Activated T-cell treated with anti-CD3 and anti-CD28 coated beads, Interleukin-2, amount 50 U/mL, for 48 hours (primary cell): ENCODE measurements around the gene FBXL19.
"Not testable (repeated sequence)": the region's sequence is repeated elsewhere in the genome, so short reads cannot be mapped to it uniquely, and the experiment has no call there.

Source experiments
- DNase-seq, 2 experiments: peaks; one replicate each; pipeline ENCODE4 v3.0.0-alpha.2; 2020

Gene FBXL19

DNA sequence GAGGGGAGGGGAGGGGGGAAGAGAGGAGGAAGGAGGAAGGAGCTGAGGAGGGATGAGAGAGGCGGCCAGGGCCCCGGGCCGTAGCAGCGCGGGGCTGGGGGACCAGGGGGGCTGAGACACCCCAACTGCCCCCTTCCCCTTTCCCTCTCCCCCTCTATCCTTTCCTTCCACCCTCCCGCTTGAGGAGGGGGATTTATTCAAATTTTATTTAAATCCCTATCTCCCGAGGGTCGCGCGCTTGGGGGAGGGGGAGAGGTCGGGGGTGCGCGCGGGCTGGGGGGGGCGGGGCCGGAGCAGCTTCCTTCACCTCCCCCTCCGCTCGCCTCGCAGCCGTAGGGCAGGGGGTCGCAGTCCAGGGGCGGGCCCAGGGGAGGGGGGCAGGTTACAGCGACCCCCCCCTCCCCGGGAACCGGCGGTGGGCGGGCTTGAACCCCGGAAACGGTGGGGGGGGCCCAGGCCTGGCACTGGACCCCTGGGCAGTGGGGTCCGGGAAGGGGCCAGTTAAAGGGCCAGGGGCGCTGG, at the start of gene FBXL19:
TSS of gene FBXL19 (plus strand) at position 19 of the 522 bp plus-strand sequence. CDS start 2,183 bp downstream, outside the sequence.
- DNase-seq: no peak

DNA sequence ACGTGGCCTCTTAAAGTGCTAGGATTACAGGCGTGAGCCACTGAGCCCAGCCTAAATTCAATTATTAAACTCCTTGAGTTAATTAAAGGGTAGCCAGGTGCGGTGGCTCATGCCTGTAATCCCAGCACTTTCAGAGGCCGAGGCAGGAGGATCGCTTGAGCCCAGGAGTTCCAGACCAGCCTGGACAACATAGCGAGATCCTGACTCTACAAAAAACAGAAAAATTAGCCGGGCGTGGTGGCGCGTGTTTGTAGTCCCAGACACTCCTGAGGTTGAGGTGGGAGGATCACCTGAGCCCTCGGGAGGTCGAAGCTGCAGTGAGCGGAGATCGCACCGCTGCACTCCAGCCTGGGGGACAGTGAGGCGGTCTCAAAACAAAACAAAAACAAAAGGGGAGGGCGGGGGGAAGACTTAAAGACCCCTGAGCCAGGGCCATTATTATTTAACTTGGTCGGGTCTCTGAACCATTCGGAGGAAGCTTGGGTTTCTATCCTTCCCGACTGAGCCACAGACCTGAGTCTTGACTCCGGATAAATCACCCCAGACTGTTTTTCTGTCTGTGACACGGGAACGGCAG, 49.0 kb upstream of the FBXL19 start:
- DNase-seq: peak in 1 of 2 experiments; percentile 32

DNA sequence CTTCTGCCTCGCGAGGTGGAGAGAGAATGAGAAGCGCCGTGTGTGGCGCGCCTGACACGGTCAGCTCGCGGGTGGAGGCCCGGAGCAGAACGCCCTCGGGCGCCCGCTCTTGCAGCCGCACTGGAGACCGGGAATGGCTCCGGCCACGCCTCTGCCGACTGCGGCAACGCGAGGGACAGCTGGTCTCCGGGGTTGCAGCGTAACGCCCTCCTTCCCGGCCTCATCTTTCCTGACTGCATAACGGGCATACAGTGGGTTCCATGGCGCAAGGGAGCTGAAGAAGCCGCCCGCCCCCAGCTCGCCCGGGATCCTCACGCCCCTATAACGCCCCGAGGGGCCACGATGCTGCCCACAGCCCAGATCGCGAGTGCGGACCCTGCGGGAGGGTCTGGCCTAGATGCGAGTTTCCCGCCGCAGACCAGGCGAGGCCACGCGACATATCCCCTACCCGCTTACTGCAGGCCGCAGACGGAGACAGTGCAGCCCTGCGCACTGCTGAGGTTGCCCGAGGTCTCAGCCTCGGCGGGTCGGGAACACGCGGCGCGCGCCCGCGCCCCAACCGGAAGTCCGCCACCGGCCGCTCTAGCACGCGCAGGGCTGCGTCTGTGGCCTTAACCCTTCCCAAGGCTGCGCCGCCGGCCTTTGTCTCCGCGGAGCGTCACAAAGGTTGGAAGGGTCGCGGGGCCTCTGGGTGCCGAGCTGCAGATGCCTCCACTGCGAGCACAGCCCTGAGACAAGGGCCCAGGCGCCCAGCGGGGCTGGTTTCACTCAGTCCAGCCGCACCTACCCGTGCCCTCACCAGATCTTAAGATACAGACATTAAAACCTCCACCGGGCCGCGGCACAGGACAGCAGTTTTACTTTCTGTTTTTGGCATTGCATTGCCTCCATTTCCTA, 48.3 kb upstream of the FBXL19 start:
- peak; percentile 91 to 95 for DNase-seq

DNA sequence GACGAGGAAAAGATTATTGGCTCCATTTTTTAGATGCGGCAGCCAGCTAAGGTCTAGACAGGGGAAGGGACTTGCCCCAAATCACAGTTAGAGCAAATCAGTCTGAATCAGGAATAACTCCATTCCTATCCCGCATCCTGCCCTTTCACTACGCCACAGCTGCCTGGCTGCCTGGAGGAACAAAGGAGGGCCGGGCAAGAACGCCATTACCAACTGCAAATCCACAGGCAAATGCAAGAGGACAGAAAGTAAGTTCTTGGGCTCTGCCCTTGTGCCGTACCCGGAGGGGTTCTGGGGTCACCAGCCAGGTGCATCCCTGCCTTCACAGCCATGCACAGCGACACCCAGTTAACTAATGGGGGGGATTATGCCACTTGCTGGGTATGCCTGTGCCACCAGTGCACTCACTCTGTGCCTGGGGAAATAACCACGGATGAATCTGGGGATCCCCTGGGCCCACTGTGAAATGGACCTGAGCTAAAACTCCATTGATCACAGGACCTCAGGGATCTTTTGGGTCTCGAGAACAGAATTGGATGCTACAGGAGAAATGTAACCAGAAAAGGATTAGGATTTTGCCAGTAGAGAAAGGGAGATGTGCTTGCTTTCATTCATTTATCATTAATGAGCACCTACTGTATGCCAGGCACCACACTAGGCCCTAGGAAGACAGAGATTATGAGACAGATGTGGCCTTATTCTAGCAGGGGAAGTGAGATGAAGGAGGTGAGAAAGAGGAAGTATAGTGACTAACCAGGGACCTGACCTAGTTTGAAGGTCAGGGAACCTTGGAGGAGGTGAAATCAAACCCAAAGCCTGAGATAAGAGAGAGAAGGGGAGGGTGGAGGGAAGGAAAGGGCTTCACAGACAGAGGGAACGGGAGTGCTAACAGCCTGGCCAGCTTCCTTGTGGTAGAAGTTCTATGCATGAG, 47.2 kb upstream of the FBXL19 start:
- DNase-seq: peak; percentile 49 to 56

DNA sequence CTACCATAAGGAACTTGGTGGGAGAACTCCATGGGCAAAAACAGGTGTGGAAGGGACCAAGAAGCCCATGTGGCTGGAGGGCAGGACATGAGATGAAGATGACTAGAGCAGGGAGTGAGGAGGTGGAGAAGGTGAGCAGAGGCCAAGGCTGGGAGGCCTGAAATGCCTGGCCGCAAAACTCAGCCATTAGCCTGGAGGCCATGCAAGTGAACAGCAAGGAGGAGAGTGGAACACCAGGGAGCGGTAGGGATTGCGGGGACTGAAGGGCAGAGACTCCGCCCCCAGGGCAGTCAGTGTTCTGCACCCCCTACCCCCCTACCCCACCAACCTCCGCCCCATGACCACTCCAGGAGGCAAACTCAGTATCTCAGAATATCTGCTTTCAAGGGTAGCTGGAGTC, 46.5 kb upstream of the FBXL19 start:
- DNase-seq: no peak

- no peak for DNase-seq
Observed at GRCh38 chr16:30882429-30883310, 40.7 kb upstream of the FBXL19 start.

GRCh38 chr16:30884760-30885159, 38.6 kb upstream of the FBXL19 start:
- no peak for DNase-seq

GRCh38 chr16:30885196-30885595, 38.2 kb upstream of the FBXL19 start:
- DNase-seq: no peak

DNA sequence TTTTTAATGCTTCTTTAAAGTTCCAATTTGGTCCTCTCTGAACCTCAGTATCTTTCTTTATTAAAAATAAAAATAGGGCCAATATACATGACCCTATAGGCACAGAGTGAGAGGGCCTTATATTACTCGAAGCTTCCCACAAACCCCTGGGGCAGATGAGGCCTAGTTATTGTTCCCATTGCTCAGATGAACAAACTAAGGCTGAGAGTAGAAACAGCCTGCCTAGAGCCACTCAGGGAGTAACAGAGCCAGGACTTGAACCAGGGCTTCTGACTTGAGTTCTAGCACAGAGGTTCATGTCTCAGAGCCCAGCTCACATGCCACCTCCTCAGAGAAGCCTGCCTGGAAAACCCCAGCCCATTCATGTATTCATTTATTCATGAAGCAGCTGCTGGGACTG, 37.2 kb upstream of the FBXL19 start:
- no peak for DNase-seq

DNA sequence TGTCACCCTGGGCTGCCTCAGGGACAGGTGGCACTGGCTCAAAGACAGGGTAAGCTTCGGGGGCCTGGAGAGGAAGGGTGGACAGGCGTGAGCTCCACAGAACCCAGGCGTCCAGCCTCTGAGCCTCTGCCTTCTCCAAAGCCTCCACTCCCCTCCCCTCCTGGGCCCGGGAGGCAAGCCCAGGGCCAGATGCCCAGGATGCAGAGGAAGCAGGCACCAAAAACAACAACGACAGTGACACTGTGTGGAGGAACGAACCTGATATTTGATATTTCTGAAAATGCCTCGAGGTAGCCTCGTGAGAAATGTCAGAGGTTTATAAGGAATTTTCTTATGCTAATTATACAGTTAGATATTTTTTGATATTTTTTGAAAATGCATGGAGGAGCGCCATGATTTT, 35.4 kb upstream of the FBXL19 start:
- DNase-seq: no peak

DNA sequence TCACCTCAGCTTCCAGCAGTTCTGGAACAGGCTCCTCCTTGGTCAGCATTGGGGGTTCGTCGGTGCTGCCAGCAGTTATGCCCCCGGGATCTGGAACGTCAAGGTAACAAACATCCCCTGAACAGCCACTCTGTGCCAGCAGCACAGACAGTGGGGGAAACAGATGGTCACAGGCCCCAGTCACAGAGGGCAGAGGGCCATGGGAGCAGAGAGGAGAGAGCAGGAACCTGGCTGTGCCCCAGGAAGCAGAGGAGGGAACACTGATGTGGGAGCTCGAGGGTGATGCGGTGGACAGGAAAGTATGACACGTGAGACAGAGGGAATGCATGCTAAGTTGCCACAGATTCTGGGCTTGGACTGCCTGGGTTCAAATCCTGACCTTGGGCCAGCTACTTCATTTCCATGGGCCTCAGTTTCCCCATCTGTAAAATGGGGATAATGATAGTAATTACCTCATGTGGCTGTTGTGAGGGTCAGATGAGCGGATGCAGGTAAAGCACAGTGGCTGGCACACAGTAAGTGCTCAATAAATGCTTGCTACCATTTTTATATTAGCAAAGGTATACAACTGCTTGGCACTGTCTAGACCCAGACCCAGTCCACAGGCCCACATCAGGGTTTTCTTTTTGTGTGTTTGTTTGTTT, 34.4 kb upstream of the FBXL19 start:
- DNase-seq: no peak

- no peak for DNase-seq
Observed at GRCh38 chr16:30889721-30890120, 33.7 kb upstream of the FBXL19 start.

GRCh38 chr16:30891043-30891823, 32.1 kb upstream of the FBXL19 start:
- not testable (repeated sequence) for DNase-seq

DNA sequence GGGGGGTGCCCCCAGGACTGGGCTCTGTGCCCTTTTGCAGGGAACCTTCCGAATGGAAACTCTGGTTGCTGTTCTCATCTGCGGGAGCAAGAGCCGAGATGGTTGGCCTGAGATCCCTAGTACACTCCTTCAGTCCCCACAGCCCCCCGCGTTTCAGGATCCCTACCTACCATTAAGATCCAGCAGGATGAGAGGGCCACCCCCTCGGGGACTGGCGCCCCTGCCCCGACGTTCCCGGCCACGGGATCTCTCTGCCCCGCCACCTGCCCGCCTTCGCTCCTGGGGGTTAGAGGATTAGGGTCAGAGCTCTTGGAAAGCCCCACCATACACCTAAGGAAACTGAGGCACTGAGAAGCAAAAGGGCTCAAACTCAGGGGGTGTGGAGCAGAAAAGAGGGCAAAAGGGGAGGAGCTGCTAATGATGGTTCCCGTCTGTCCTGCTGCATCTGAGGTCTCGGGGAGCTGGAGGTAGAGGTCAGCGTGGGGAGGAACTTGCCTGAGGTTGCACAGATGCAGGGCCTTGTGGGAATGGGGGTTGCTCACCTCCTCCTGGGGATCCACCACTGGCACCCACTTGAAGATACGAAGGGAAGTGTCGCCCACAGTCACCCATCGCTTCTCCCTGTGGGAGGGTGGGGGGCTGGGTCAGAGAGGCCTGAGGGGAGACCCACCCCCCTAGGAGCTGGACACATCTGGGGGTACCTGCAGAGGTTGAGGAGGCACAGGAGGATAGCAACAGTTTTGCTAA, 30.5 kb upstream of the FBXL19 start:
- DNase-seq: peak in 1 of 2 experiments; percentile 39

DNA sequence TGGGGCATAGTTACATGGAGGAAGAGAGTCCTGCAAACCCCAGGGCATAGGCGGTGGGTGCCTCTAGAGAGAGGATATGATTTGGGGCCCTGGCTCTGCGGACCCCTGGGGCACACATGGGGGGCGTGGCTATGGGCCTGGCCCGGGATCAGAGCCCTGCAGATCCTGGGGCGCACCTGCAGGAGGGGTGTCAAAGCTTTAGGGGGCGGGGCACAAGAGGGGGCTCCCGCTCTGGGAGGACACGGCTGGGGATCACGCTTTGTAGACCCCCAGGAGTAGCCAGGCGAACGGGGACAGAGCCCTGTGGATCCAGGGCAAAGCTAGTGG, 30.0 kb upstream of the FBXL19 start:
- peak in 1 of 2 experiments; percentile 54 for DNase-seq

DNA sequence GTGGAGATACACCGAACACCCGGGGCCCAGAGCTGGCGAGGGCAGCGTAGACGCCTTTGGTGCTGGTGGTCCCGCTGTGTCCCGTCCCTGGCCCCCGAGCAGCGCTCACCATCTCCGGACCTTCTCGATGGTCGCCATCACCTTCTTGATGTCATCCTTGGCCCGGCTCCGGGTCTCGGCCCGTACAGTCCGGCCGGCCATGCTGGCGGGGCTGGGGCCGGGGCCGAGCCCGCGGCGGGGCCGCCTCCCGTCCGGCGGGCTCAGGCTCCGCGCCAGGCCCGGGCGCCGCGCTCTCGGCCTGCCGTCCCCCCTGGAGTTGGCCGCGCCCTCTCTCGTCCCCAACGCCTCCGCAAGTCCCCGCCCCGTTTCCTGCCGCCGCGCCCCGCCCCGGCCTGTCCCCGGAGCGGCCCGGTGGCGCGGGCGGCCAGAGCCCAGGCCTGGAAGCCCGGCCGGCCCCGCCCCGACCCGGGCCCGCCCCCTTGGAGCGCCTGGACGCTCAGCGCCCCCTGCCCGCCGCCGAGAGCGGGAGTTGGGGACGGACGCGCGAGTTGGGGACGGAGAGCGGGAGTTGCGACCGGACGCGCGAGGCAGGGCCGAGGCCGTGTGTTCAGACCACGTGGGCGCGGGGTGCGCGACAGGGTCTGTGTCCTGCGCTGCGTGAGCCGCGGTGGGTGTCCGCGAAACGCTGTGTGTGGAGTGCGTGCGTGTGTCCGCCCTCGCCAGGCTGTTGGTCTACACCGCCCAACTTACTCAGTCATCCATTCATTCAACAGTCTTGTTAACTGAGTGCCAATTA, 29.4 kb upstream of the FBXL19 start, which contains the start of gene BCL7C:
TSS of gene BCL7C (minus strand) at position 334 of the 796 bp plus-strand sequence. CDS start at position 201, 133 bp downstream.
- peak; percentile 90 to 93 for DNase-seq

DNA sequence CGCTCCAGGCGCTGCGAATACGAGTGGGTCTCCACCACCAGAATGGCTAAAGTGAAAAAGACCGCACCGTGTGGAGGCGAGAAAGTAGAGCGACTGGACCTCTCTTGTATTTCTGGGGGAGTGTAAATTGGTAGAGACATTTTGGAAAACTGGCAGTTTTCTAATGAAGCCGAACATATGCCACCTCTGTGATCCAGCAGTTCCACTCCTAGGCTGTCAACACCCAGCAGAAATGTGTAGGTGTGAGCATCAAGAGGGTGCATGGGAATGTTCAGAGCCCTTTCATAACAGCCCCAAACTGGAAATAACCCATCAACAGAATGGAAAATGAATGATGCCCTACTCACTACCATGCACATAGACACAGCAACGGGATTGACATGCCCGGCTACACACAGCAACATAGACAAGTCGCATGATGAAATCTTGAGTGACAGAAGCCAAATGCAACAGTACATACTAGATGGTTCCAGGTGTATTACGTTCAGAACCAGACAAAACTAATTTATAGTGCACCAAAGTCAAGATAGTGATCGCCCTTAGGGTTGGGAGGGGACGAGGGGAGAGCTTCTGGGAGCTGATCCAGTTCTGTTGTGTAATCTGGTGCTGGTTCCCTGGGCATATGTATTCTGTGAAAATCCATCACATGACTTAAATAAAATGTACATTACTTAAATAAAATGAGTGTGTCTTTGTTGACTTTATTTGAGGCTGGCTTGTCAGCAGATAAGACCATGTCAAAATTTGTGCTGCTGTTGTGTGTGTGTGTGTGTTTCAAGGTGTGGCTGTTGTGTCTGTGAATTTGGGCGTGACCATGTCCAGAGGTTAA, 28.6 kb upstream of the FBXL19 start:
- no peak for DNase-seq
